Fibroblast of villous mesenchyme (primary cell): ENCODE measurements around the gene YWHAB. TPM values are rescaled to one million over a fixed set of nuclear protein-coding genes. Genes with fewer than 3 reads are reported as not detected.

Experiments
- DNase-seq: peaks from one replicate; pipeline ENCODE4 v3.0.0-alpha.2; 2010; ENCODE audit warnings: low read depth
- H3K4me3 ChIP-seq: 2 replicates; pipeline ENCODE4 v1.5.1; 2011; ENCODE audit warnings: low read depth, mild to moderate bottlenecking, low read length
- CTCF ChIP-seq: IDR thresholded peaks from 2 replicates; pipeline ENCODE4 v1.5.1; 2012; ENCODE audit warnings: low read depth, mild to moderate bottlenecking, low read length; ENCODE audit not compliant: insufficient read depth
- total RNA-seq: library from RNA; depleted of rRNA; stranded (reverse); fragments of >200 nt; gene quantifications from 2 replicates; pipeline ENCODE4 v1.2.3, GENCODE V29; 2012

The YWHAB gene
- total RNA-seq, 1 donor: 147 TPM

GRCh38 chr20:44841955-44842354 lies 43.5 kb upstream of the YWHAB start:
- no peak for DNase-seq

GRCh38 chr20:44843876-44844275 lies 41.6 kb upstream of the YWHAB start:
- no peak overlapping the region for H3K4me3 ChIP-seq
- no peak for DNase-seq
- TF ChIP-seq CTCF: no peak

More at GRCh38 chr20:44841955-44842354, 43.5 kb upstream of the YWHAB start:
- TF ChIP-seq CTCF: no peak
- H3K4me3 ChIP-seq: no peak overlapping the region

- TF ChIP-seq CTCF: no peak
- no peak for DNase-seq
Measured at GRCh38 chr20:44848254-44849015, 37.1 kb upstream of the YWHAB start.

GRCh38 chr20:44849703-44850102 lies 35.8 kb upstream of the YWHAB start:
- no peak for TF ChIP-seq CTCF
- no peak for DNase-seq
- H3K4me3 ChIP-seq: no peak overlapping the region

More at GRCh38 chr20:44848254-44849015, 37.1 kb upstream of the YWHAB start:
- no peak overlapping the region for H3K4me3 ChIP-seq

GRCh38 chr20:44850272-44850671 lies 35.2 kb upstream of the YWHAB start:
- no peak overlapping the region for H3K4me3 ChIP-seq
- no peak for DNase-seq
- TF ChIP-seq CTCF: no peak

GRCh38 chr20:44850837-44851236 lies 34.7 kb upstream of the YWHAB start:
- TF ChIP-seq CTCF: no peak
- DNase-seq: no peak
- H3K4me3 ChIP-seq: no peak overlapping the region

- TF ChIP-seq CTCF: no peak
- DNase-seq: no peak
Measured at GRCh38 chr20:44851545-44851944, 34.0 kb upstream of the YWHAB start.

More at GRCh38 chr20:44851545-44851944, 34.0 kb upstream of the YWHAB start:
- no peak overlapping the region for H3K4me3 ChIP-seq
